HG03108 (cell line): ENCODE data around the gene ARHGAP18.

Experiments used
- ATAC-seq: cut with Tn5 transposase; IDR thresholded peaks from one replicate; pipeline ENCODE4 v1.9.1; 2021; ENCODE audit warnings: moderate library complexity; ENCODE audit not compliant: unreplicated experiment

ARHGAP18 gene

DNA sequence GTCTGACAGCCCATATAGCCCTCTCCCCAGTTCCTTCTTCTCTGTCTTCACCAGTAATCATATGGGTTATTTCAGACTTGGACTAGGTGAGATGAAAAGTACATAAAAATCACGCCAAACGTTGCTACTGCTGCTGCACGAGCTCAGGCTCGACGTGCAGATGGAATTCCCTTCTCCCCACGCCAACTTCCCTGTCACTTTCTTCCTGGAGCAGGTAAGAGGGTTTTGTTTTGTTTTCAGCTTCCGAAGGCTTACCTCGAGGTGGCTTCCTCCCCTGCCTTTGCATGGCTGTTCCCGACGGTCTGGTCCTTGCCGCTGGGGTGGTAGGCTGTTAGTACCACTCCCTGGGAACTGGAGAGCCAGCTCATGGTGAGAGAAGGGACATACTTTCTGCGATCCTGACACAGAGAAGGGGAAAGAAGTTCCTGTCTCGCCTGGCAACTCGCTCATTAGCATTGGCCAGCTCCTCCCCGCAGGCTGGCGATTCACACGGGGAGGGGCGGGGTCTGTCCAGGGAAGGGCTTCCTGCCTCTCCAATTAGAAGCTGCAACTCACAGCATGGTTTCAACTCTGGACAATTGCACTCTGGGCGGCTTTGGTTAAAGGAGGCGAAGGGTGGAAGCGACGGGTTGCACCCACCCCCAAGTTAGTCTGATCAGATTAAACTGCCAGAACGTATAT is at the start of gene ARHGAP18:
Gene ARHGAP18 (minus strand): TSS at position 409 of the 681 bp plus-strand sequence. CDS start 41 bp downstream, at position 368.
- peak; percentile 96 for ATAC-seq

DNA sequence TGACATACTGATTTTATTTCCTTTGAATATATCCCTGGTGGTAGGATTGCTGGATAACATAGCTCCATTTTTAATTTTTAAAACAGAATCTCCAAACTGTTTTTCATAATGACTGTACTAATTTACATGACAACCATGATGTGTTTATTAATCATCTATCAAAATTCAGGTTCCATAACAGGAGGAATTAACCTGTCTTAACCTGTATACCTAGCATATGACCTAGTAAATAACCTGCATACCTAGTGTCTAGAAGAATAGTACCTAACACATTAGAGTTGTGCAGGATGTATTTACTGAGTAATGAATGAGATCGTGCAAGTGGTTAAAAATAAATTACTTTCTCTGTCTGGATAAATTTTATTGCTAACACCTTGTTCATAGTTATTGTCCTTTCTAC is 45.8 kb upstream of the ARHGAP18 start:
- ATAC-seq, result no peak

DNA sequence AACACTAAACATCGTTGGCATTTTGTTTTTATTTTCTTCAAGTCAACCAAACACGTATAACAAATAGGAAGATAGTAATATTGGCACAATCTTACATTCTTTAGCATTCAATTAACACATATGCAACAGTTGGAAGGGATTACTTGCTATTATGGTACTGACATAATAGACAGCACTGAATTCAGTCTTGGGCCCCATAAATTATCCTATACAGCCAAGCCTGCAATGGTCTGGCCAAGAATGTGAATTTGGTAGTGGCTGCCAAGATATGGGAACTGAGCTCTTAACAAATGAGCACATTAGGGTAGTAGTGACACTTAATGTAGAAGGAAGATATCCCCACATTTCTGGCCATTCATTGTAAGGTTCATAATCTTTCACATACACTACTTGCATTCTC is 44.8 kb upstream of the ARHGAP18 start:
- ATAC-seq, result no peak

DNA sequence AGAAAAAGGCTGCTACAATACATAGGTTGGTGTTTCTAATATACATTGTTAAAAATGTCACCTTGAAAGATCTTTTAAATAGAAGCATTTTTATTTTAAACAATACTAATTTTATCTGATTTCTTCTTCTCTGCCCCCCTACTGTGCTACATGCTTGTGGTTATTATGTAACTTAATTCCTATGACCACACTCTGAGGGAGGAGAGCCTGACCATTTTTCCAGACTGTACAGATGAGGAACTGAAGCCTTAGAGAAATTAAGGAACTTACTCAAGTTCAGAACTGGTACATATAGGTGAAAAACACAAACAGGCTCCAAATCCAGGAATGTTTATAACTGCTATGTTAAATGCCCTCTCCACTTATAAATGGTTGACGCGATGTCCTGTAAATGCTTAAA is 43.4 kb upstream of the ARHGAP18 start:
- no peak for ATAC-seq

- no peak for ATAC-seq
These were observed 41.4 kb upstream of the ARHGAP18 start for GRCh38 chr6:129751384-129751783.

GRCh38 chr6:129750360-129750759 is 40.4 kb upstream of the ARHGAP18 start:
- no peak for ATAC-seq

- peak; percentile 40 for ATAC-seq
These were observed 39.8 kb upstream of the ARHGAP18 start for GRCh38 chr6:129749749-129750120.

DNA sequence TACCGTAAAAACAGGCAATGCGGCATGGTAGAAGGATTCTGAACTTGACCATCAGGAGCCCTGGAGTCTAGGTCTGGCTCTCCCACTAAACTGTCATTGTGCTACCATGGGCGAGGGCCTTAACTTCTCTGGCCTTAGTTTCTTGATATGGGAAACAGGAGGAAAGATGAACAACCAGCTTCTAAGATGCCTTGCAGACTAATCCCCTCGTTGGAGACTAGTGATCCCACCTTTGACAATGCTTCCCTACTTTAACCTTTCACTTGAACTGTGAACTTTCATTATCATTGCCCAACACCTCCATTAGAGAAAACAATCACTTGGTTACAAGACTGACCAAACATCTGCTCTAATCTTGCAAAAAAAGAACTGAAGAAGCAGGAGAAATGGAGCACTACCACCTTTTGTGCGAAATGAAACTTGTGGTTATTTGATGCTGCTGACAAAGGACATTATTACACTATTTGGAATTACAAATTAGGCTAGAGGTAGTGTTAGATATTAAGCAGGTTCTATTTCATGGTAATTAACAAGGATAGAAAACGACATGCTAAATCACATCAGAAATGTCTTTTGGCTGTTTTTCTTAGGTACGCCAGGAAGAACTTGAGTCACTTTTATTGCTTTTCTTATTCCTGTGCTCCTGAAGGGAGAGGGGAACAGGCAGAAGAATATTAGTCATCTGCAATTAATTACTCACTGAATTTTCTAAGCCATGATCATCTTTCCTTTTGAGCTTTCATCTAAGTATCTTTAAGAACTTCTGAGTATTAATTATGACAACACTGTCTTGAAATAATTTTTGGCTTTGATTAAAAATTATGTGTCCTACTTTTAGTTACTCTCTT is 39.1 kb upstream of the ARHGAP18 start:
- ATAC-seq, result no peak

DNA sequence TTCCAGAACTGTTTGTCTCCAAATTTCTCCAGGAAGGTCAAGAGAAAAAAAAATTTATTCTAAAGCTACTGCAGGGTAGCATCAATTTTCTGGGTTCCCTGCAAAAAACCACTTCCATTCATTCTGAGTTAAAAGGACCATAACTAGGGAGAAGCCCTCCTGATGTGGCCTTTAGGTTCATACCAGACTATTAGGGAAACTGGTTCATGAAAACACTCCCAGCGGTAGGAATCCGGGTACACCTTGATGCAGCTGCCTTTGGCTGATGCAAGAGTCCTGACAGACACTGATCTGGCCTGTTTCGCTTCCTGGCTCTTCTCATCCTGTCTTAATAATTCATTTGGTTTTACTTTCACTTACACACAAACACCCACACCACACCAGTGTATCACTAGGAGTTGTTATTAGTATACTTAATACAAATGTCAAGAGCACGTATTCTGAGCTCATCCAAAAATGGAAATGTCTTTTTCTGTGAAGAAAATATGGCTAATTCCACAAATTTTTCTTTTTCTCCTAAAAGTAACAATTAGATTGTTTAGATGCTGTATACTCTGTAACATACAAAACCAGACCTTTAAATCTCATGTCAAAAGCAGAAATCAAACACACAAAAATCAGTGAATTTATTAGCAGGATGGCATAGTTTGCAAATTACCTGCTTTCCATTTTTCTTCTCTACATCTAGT is 38.4 kb upstream of the ARHGAP18 start:
- peak; percentile 89 for ATAC-seq

DNA sequence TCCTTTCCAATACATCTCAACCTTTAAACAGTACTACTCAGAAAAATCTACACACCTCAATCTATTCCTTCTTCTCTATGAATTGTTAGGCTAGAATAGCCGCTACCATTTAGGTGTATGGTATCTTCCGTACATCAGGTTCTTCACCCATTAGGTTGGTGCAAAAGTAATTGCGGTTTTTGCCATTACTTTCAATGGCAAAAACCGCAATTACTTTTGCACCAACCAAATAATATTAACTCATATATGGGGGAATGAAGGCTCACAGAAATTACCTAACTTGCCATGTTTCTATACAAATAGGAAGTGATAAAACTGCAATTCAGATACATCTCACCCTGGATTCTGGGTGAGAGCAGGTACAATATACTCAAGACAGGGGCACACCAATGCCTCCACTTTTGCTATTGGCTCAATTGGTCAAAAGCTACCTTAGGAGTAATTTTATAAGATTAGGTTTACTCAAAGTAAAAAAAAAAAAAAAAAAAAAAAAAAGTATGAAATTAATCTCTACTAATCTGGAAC is 37.7 kb upstream of the ARHGAP18 start:
- ATAC-seq, result no peak

DNA sequence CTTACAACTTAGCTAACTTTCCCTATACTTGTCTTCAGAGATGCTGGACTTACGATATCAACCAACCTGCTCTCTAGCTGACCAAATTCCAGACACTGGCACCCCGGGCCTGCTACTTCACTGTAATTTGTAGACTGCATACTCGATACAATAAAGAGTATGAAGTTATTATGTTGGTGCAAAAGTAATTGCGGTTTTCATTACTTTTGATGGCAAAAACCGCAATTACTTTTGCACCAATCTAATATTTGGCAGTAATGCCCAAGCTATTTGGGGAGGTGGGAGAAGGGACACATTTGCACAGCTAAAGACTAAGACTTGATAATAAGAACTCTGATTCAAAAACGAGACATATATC is 34.9 kb upstream of the ARHGAP18 start:
- ATAC-seq, result no peak

DNA sequence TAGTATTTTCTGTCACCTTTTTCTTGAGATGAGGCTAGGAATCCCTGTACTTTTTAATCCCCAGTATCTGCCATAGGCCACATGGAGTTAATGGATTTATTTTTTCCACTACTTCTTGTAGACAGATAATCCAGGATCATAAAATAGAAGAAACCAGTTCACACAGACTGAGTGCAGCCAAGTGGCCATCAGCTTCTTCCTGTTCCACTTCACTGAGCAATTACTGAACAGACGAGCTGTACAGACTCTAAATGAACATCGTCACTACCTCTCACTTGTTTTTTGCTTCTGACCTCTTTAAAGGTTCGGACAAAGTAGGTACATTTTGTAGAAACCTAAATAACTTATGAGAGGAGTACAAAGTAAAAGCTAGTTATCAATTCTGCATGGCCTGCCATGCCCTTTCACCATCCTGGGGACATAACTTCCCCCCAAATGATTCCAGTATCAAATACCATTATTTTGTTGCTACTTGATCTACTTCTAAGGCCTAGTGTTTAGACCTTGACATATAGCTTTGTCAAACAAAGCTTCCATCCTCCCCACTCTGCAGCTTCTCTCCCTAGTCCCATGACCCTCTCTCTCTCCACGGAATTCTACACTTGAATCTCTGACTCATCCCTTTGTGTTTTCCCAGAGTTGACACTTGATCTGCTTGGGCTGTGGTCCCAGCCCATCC is 34.4 kb upstream of the ARHGAP18 start:
- ATAC-seq, result no peak

DNA sequence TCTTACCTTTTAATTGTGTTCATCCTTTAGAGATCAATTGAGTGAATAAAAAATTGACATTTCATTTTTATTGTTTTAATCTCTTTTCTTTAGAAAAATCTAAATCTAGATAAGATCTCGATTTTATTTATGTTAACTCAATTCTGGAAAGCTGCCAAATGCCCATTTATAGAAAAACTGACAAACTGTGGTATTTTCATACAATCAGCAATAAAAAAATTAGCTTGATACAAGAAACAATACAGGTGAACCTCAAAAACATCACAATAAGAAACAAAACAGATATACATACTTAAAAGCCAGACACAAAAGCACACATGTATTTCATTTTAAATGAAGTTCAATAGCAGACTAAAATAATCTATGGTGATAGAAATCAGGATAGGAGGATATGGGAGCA is 30.0 kb upstream of the ARHGAP18 start:
- no peak for ATAC-seq

DNA sequence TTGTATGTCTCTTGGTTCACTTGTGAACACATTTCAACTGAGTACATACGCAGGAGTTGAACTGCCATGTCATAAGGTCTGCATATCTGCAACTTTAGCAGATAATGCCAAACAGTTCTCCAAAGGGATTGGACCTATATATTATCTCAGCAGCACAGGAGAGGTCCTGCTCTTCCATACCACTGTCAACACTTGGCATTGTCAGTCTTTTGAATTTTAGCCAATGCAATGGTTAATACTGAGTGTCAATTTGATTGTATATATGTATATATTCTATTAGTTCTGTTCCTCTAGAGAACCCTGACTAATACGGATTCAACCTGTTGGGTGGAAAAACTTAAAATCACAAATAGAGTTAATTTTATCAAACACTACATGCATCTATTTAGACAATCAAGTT is 26.1 kb upstream of the ARHGAP18 start:
- no peak for ATAC-seq

DNA sequence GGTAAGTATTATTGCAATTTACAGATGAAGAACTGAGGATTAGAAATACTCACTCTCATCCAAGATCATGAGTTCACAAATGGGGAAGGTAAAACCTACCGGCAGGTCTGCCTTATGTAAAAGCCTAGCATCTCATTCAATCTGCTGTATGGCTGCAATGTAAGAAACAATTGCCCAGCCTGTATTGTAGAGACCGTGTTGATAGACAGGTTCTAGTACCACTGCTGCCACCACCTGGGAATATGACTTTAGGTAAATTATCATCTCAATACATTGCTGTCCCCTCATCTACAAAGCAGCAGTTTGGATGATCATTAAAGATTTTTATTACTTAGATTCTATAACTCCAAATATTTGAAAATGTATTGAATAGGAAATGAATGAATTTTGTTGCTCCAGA is 23.3 kb upstream of the ARHGAP18 start:
- no peak for ATAC-seq

DNA sequence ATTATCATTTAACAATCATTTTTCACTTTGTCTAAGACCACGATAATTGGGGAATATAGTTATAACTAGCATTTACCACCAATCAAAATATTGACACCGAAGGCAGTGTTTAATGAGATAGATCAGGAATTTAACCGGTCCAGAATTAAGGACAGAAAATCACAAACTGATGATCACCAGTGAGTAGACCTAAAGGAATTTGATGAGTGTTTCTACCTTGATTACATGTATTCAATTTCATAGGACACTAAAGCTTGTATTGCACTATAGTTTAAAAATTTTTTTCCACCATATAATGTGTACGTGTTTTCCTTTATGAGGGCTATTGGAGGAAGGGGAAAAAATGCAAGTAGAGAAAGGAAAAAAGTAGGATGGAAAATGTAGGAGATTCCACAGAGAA is 22.6 kb upstream of the ARHGAP18 start:
- no peak for ATAC-seq

DNA sequence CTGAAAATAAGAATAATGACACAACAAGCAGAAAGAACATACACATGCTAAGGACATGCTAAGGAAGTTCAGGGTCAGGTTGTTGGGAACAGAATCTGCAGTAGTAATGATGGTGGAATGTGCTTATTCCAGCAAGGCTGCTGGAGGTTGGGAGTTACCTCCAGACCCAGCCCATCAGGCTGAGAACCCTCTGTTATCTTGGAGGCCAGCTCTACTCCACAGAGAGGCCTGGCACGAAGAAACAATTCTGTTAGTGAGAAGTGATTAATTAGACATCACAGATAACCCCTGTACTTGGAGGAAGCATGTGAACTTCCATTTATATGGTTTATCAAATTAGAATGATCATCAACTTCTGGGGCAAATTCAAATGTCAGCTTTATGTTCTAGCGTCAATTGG is 22.1 kb upstream of the ARHGAP18 start:
- ATAC-seq, result no peak

GRCh38 chr6:129731428-129731827 is 21.5 kb upstream of the ARHGAP18 start:
- no peak for ATAC-seq

- peak; percentile 54 for ATAC-seq
These were observed 20.6 kb upstream of the ARHGAP18 start for GRCh38 chr6:129730477-129731165.

GRCh38 chr6:129726650-129727049 is 16.7 kb upstream of the ARHGAP18 start:
- no peak for ATAC-seq

GRCh38 chr6:129725341-129725740 is 15.4 kb upstream of the ARHGAP18 start:
- no peak for ATAC-seq
